Tibial nerve (tissue), 4 donors: ENCODE data around the gene TREML2. TPM values are rescaled to one million over a fixed set of nuclear protein-coding genes. Genes with fewer than 3 reads are reported as not detected.

ENCODE experiments used
- DNase-seq, 2 donors: peaks; one replicate each; pipeline ENCODE4 v3.0.0-alpha.2; 2019; ENCODE audit warnings: low spot score in 2 of 2
- H3K27ac ChIP-seq, 4 donors: fragments of 200-600 bp; sonication (generic) in 3 of 4; one replicate each; pipeline ENCODE4 v1.5.1; 2017 to 2019; ENCODE audit warnings: mild to moderate bottlenecking in 1 of 4
- H3K27me3 ChIP-seq, 2 donors: fragments of 200-600 bp; sonication (generic) in 1 of 2; one replicate each; pipeline versions ENCODE4 v1.5.1 to v1.6.0; 2017 to 2019
- H3K36me3 ChIP-seq, 3 donors: fragments of 200-600 bp; sonication (generic); one replicate each; pipeline ENCODE4 v1.5.1; 2018 to 2019
- H3K4me1 ChIP-seq, 4 donors: fragments of 200-600 bp; sonication (generic) in 3 of 4; one replicate each; pipeline ENCODE4 v1.5.1; 2017 to 2019
- H3K4me3 ChIP-seq, 4 donors: fragments of 200-600 bp; sonication (generic) in 3 of 4; one replicate each; pipeline ENCODE4 v1.5.1; 2017 to 2019; ENCODE audit warnings: mild to moderate bottlenecking in 1 of 4, moderate library complexity in 1 of 4
- H3K9me3 ChIP-seq, 4 donors: fragments of 200-600 bp; sonication (generic) in 3 of 4; one replicate each; pipeline ENCODE4 v1.5.1; 2017 to 2019
- CTCF ChIP-seq, 5 experiments: fragments of 200-600 bp in 3 of 5; fragments of 450-650 bp in 2 of 5; sonication (generic) in 3 of 5; IDR thresholded peaks; one replicate each; pipeline ENCODE4 v1.5.1; 2016 to 2019; ENCODE audit warnings: antibody characterized with exemption in 5 of 5, mild to moderate bottlenecking in 3 of 5, moderate library complexity in 2 of 5
- EP300 ChIP-seq, 2 donors: sonication (generic); formaldehyde crosslinking; IDR thresholded peaks; one replicate each; pipeline ENCODE4 v1.6.1; 2017; ENCODE audit warnings: antibody characterized with exemption in 2 of 2, mild to moderate bottlenecking in 1 of 2
- POLR2A ChIP-seq, 2 donors: fragments of 450-650 bp; IDR thresholded peaks; one replicate each; pipeline ENCODE4 v1.6.1; 2017; ENCODE audit warnings: antibody characterized with exemption in 2 of 2, mild to moderate bottlenecking in 2 of 2, moderate library complexity in 2 of 2
- WGBS, 2 donors: methylation state at CpG; one replicate each; pipeline ENCODE4 v1.1.5; 2018; 5-methylcytosine and 5-hydroxymethylcytosine counted together
- total RNA-seq, 4 donors: library from RNA; depleted of rRNA; stranded (reverse); fragments of >200 nt; gene quantifications; one replicate each; pipeline ENCODE4 v1.1.0, GENCODE V29; 2016

The TREML2 gene
- total RNA-seq, 4 donors from 2014 or later = not detected

- peaks cover 0 to 4% (median 0%) of the 10 kb centered on the region in 4 donors for H3K4me1 ChIP-seq
- WGBS, 2 donors = 6 to 9% methylated on average over 22 of the region's 22 CpGs
- DNase-seq = no peak
- no peak for TF ChIP-seq CTCF (IDR thresholded peaks at IDR 0.05)
- TF ChIP-seq POLR2A (IDR thresholded peaks at IDR 0.05) = no peak
- TF ChIP-seq EP300 (IDR thresholded peaks at IDR 0.05) = no peak
- no peak overlapping the region for H3K4me3 ChIP-seq
- no peaks in the 10 kb centered on the region for H3K36me3 ChIP-seq
- H3K9me3 ChIP-seq = no peaks in the 10 kb centered on the region
- H3K27me3 ChIP-seq = peaks cover 2 to 36% of the 10 kb centered on the region in 2 donors
- no peak overlapping the region for H3K27ac ChIP-seq
These were observed 38.7 kb upstream of the TREML2 start for GRCh38 chr6:41239467-41240159.

GRCh38 chr6:41237128-41237527, 36.2 kb upstream of the TREML2 start:
- TF ChIP-seq POLR2A (IDR thresholded peaks at IDR 0.05) (no peak), EP300 (IDR thresholded peaks at IDR 0.05) (no peak), CTCF (IDR thresholded peaks at IDR 0.05) (no peak)
- Histone ChIP-seq H3K36me3 (no peaks in the 10 kb centered on the region), H3K4me3 (no peak overlapping the region), H3K27ac (no peak overlapping the region), H3K4me1 (peaks cover 0 to 4% (median 0%) of the 10 kb centered on the region in 4 donors), H3K9me3 (no peaks in the 10 kb centered on the region), H3K27me3 (peaks cover 2 to 36% of the 10 kb centered on the region in 2 donors)
- WGBS, 2 donors = 75 to 79% methylated on average over 5 of the region's 5 CpGs
- DNase-seq = no peak

- H3K4me3 ChIP-seq = no peak overlapping the region
- no peak for TF ChIP-seq POLR2A (IDR thresholded peaks at IDR 0.05)
- no peak for TF ChIP-seq EP300 (IDR thresholded peaks at IDR 0.05)
- no peak for TF ChIP-seq CTCF (IDR thresholded peaks at IDR 0.05)
- peaks cover 2 to 32% of the 10 kb centered on the region in 2 donors for H3K27me3 ChIP-seq
- H3K27ac ChIP-seq = no peak overlapping the region
- H3K4me1 ChIP-seq = peaks cover 0 to 4% (median 0%) of the 10 kb centered on the region in 4 donors
- no peaks in the 10 kb centered on the region for H3K36me3 ChIP-seq
- WGBS, 2 donors = 87% methylated on average over 4 of the region's 4 CpGs
- H3K9me3 ChIP-seq = no peaks in the 10 kb centered on the region
- DNase-seq = no peak
These were observed 35.3 kb upstream of the TREML2 start for GRCh38 chr6:41236276-41236675.

- peaks cover 0 to 3% of the 10 kb centered on the region in 2 donors for H3K27me3 ChIP-seq
- no peak overlapping the region for H3K4me3 ChIP-seq
- no peaks in the 10 kb centered on the region for H3K36me3 ChIP-seq
- H3K4me1 ChIP-seq = no peaks in the 10 kb centered on the region
- DNase-seq = no peak
- no peak overlapping the region for H3K27ac ChIP-seq
- 85 to 87% methylated on average over 6 of the region's 6 CpGs for WGBS, 2 donors
- H3K9me3 ChIP-seq = no peaks in the 10 kb centered on the region
- TF ChIP-seq CTCF (IDR thresholded peaks at IDR 0.05) = no peak
These were observed 31.7 kb upstream of the TREML2 start for GRCh38 chr6:41232667-41233066.

GRCh38 chr6:41231246-41231645, 30.3 kb upstream of the TREML2 start:
- WGBS, 2 donors = 51 to 59% methylated on average over 5 of the region's 5 CpGs
- no peak for DNase-seq

More at GRCh38 chr6:41231246-41231645, 30.3 kb upstream of the TREML2 start:
- Histone ChIP-seq H3K27me3 (no peaks in the 10 kb centered on the region), H3K36me3 (no peaks in the 10 kb centered on the region), H3K27ac (no peak overlapping the region), H3K9me3 (no peaks in the 10 kb centered on the region), H3K4me1 (no peaks in the 10 kb centered on the region), H3K4me3 (no peak overlapping the region)
- no peak for TF ChIP-seq EP300 (IDR thresholded peaks at IDR 0.05)
- TF ChIP-seq CTCF (IDR thresholded peaks at IDR 0.05) = no peak
- TF ChIP-seq POLR2A (IDR thresholded peaks at IDR 0.05) = no peak
